ENCODE results near the gene GMPPA. TPM values are rescaled to one million over a fixed set of nuclear protein-coding genes. Genes with fewer than 3 reads are reported as not detected.
A peak's percentile ranks its signal among the peaks of the same experiment; 100 is the strongest.

The GMPPA gene
- total RNA-seq, 1 experiment from 2014 or later, result 32.0 TPM

- no peak overlapping the region for H3K56ac ChIP-seq (ENCODE audit: insufficient read length, low read depth, low read length)
- no peak overlapping the region for H2BK120ac ChIP-seq (ENCODE audit: low read depth, low read length, poor library complexity, severe bottlenecking)
- no peak for DNase-seq
- H2BK5ac ChIP-seq (ENCODE audit: insufficient read length, low read length), result no peak overlapping the region
- no peak overlapping the region for H3K27ac ChIP-seq (ENCODE audit: insufficient read length, low read depth, low read length)
- no peak for TF ChIP-seq CTCF (conservative IDR thresholded peaks at IDR 0.05)
- peaks cover 0 to under 1% (median 0%) of the 10 kb centered on the region in 3 experiments; a peak in 2 of 7 replicates for H3K36me3 Mint-ChIP-seq (ENCODE audit: insufficient read depth in 1 of 3, low read depth in 3 of 3)
- no peaks in the 10 kb centered on the region for H3K79me1 ChIP-seq (ENCODE audit: insufficient read depth, low read depth, low read length, poor library complexity, severe bottlenecking)
- no peak overlapping the region for H3K9ac ChIP-seq (ENCODE audit: extremely low read depth, insufficient read length, low read length)
- peaks cover 3% of the 10 kb centered on the region for H4K20me1 ChIP-seq (ENCODE audit: control insufficient read depth, insufficient read depth, insufficient read length)
- no peaks in the 10 kb centered on the region; a peak in 3 of 5 replicates for H3K9me3 Mint-ChIP-seq
- H3K27ac Mint-ChIP-seq, result no peak overlapping the region
- H3K9me3 ChIP-seq (ENCODE audit: control insufficient read depth, low read depth, low read length), result no peaks in the 10 kb centered on the region
- no peak overlapping the region for H2BK20ac ChIP-seq (ENCODE audit: low read depth, low read length, poor library complexity, severe bottlenecking)
- no peak overlapping the region for H2BK15ac ChIP-seq (ENCODE audit: low read depth, low read length)
- whole genome bisulfite sequencing (ENCODE audit: extremely low coverage, insufficient read length, low lambda C conversion rate), result no CpG with 5 or more reads among the region's 15 CpGs
- H3K4me3 Mint-ChIP-seq, result peak overlapping the region in 1 of 2 experiments; percentile 53; a peak in 1 of 5 replicates
- peaks cover 12% of the 10 kb centered on the region; the same call in 1 of the 2 replicates for H3K27me3 ChIP-seq (ENCODE audit: insufficient read depth, low read length)
- no peak overlapping the region for H4K5ac ChIP-seq (ENCODE audit: insufficient read length, low read depth, low read length)
- H3K27me3 Mint-ChIP-seq (ENCODE audit: low read depth), result peaks cover 67% of the 10 kb centered on the region
- no peak overlapping the region for H4K91ac ChIP-seq (ENCODE audit: insufficient read length, low read depth, low read length)
- no peak overlapping the region for H3T11ph ChIP-seq (ENCODE audit: low read length)
- H2BK12ac ChIP-seq (ENCODE audit: insufficient read length, low read depth, low read length), result no peak overlapping the region
- H3K14ac ChIP-seq (ENCODE audit: insufficient read depth, low read length), result no peak overlapping the region
- H2AFZ ChIP-seq (ENCODE audit: low read length), result no peak overlapping the region
- no peak overlapping the region for H3K4ac ChIP-seq (ENCODE audit: low read depth, low read length)
- H3K4me1 Mint-ChIP-seq, result peaks cover 58 to 78% of the 10 kb centered on the region in 2 experiments
- no peak overlapping the region for H3K4me2 ChIP-seq (ENCODE audit: insufficient read depth, insufficient read length, low read length)
- H3K79me2 ChIP-seq (ENCODE audit: insufficient read depth, low read length), result no peaks in the 10 kb centered on the region
- no peak overlapping the region for H2AK5ac ChIP-seq (ENCODE audit: insufficient read length, low read length)
- H3K23me2 ChIP-seq (ENCODE audit: insufficient read length, low read depth, low read length, poor library complexity, severe bottlenecking), result peaks cover 4% of the 10 kb centered on the region
- H3K18ac ChIP-seq (ENCODE audit: insufficient read length, low read depth, low read length), result no peak overlapping the region
- H3K23ac ChIP-seq (ENCODE audit: insufficient read length, low read depth, low read length), result no peak overlapping the region
- peaks cover 15% of the 10 kb centered on the region; the same call in 1 of the 2 replicates for H3K4me1 ChIP-seq (ENCODE audit: insufficient read depth, low read length)
- no peak overlapping the region for H4K8ac ChIP-seq (replicated peaks; ENCODE audit: insufficient read length, low read depth, low read length)
Measured at GRCh38 chr2:219511547-219512325, 13.0 kb downstream of the GMPPA start.
